8988T (cell line): ENCODE measurements around the gene MC2R.

Source experiments
- DNase-seq: peaks from one replicate; pipeline ENCODE4 v3.0.0; 2011

MC2R gene

GRCh38 chr18:13915391-13915790 is at the start of gene MC2R:
Gene MC2R, minus strand, starts transcription at chr18:13915536. Its CDS starts 30,018 bp downstream, at chr18:13885518.
- DNase-seq = no peak

DNA sequence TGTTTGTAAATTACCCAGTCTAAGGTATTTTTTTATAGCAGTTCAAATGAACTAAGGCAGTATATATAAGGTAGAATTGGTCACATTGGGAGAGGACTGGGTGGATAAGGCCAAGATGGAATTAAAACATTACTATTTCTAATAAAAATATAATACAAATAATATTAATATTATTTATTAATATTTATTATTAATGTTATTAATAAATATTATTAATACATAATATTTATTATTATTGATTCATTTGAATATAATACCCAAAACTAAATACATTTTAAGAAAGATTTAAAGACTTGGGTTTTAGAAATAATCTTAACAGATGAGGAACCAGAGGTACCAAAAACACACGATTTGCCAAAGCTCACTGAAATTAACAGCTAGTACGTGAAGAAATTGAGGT is 30.5 kb upstream of the MC2R start:
- no peak for DNase-seq

DNA sequence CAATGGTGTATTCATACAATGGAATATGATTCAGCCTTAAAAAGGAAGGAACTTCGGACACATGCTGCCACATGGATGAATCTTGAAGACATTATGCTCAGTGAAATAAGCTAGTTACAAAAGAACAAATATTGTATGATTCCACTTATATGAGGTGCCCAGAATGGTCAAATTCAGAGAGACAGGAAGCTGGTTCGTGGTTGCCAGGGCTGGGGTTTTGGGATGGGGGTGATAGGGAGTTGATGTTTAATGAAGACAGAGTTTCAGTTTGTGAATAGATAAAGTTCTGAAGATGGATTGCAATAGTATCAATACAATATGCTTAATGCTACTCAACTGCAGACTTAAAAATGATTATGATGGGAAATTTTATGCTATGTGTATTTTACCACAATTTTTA is 28.0 kb upstream of the MC2R start:
- DNase-seq = no peak

GRCh38 chr18:13940326-13940725 is 25.0 kb upstream of the MC2R start:
- no peak for DNase-seq

DNA sequence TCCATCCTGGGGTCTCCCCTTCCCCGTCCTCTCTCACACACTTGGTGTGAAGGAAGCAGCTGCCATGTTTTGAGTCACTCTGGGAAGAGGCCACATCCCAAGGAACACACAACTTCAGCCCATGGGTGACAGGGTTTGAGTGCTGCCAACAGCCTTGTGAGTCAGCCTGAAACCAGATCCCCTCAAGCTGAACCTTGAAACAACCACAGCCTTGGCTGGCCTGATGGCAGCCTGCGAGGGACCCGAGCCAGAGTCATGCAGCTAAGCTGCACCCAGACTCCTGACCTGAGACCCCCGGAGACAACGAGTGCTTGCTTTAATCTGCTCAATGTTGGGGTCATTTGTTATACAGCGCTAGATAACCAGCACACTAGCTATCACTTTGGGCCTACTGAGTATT is 19.3 kb upstream of the MC2R start:
- no peak for DNase-seq

DNA sequence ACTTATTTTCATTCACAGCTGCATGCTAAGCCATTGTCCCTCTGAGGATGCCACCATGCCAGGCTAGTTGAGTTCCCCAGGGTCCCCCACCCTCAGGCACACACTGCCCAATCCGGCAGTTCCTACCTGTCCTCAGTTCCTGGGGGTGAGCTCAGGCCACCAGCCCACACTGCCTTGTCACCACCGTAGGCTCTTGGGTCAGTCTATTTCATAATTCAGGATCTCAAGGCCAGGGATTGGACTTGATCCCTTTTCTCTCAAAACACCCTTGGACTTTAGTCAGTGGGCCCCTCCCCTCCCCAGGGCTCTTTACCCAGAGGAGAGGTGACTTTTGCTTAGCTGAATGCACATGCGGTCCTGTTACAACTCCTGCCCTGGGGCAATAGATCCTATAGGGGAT is 18.7 kb upstream of the MC2R start:
- DNase-seq = no peak

- no peak for DNase-seq
These were observed 17.1 kb upstream of the MC2R start for GRCh38 chr18:13932285-13933025.

DNA sequence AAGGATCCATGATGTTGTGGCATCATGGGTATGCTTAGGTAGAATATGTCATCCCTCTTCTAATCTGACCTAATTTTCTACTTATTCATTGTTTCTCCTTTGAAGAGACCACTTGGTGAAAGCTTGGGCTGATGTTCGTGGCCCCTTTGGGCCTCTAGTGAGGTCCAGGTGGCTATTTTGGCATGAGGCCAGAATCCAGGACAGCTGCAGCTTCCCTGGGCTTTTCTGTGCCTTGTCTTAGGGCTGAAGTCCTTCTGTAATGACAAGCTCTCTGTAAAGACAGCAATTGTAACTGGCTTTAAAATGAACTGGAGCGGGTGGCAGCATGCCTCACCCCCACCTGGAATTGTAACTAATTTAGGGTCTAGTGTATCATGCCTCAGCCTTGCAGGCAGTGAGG is 15.6 kb upstream of the MC2R start:
- DNase-seq = no peak

- no peak for DNase-seq
These were observed 7.9 kb upstream of the MC2R start for GRCh38 chr18:13923221-13923620.

- DNase-seq = no peak
These were observed 3.6 kb upstream of the MC2R start for GRCh38 chr18:13918898-13919297.

DNA sequence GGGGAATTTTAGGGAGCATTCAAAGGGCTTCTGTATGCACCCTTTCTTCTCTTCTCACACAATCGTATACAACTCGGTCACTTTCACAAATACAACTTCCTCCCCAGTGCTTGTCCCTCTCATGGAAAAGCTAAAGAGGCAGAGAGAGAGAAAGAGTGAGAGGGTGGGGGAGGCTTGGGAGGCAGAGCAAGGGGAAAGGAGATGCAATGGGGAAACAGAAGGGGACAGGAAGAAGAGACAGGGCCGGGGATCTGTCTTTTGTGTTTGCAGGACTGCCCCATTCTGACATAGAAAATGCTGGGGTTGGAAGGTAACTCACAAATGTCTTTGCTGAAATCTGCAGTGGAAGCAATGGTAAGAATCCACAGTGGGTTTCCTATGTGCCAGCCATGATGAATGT is 2.1 kb upstream of the MC2R start:
- no peak for DNase-seq

DNA sequence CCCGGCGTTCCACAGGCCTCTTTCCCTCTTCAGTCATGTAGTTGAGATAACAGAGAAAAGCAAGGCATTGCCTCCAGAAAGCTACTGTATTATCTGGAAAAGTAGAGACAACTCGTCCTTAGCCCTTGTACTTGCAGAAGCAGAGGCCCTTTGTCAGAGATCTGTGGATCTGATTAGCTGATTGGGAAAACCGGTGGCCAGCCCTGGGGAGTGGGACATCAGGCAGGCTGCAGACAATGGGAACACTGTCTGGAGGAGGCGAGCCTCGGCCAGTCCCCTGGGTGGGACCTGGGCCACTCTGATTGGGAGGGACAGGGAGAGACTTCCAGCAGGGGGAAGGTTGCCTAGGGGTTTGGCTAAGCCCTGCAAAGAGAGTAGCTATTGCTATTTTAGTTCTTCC is 1.2 kb upstream of the MC2R start:
- no peak for DNase-seq

DNA sequence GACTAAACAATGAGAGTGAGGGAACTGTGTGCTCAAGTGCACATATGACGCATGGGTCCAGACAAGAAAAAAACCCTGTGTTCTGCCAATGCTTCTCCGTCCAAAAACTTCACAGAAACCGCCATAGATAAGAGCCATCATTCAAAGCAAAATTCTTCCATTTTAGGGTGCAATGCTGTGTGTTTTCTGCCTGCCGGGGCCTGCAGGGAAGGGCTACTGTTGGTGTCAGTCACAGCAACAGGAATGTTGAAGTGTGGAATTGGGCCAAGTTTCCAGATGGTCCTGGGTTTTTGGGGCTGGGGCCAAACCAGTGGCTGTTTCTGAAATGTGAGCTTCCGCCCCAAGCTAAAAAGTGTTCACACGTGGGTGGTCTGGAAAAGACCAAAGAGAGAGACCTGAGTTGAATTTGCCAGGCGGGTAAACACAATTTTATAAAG is 677 bp upstream of the MC2R start:
- DNase-seq = no peak

DNA sequence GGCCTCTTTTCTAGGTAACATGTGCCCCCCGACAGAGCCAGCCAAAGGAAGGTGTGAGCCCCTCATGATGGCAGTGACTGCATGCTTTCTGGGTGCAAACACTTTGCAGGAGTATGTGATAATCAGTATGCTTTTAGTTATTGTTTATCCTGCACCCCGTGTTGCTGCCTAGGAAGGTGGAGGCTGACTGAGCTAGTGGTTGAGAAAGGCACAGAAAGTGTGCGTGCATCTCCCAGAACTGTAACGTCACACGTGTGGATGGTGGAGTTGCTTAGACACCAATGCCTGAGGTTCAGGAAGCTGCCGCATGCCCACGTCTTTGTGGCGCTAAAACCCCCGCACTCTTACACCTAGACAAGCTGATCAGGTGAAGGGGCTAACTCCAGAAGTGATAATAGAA is 580 bp downstream of the MC2R start:
- no peak for DNase-seq

- no peak for DNase-seq
These were observed 1.2 kb downstream of the MC2R start for GRCh38 chr18:13914170-13914569.

- no peak for DNase-seq
These were observed 2.1 kb downstream of the MC2R start for GRCh38 chr18:13913205-13913604.

DNA sequence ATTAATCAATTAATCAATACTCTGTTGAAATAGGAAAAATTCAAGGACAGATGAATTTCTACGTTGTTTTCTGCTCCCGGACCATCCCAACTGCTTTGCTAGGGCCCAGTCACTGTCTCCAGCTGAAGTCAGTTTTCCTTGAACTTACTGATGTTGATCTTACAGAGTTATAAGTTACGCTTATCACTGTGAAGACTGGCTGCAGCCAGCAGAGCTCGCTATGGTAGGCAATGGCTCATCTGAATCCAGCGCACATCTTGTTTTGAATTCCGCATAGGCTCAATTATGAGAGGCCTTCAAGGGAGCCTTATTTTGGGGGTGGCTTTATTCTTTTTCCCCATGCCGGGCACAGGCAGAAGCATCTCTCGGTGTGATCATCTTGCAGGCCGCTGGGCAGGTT is 2.7 kb downstream of the MC2R start:
- DNase-seq = no peak

DNA sequence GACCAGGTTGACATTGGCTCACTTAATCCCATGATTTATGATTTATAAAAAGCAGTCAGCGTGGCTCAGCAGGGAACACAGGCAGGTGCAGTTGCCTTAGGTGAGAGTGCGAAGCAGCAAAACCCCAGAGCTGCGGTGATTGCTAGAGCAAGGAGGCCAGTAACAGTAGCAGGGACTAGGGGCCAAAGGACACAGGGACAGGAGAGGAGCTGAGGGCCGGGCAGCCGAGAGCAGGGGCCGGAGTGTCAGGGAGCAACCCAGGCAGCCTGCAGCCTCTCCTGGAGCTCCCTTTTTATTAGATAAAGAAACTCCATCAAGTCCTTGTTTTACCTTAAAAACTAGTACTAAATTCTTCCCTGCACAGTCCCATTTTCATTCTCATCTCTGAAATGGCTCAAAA is 4.3 kb downstream of the MC2R start:
- no peak for DNase-seq

- DNase-seq = no peak
These were observed 4.8 kb downstream of the MC2R start for GRCh38 chr18:13910501-13910900.

DNA sequence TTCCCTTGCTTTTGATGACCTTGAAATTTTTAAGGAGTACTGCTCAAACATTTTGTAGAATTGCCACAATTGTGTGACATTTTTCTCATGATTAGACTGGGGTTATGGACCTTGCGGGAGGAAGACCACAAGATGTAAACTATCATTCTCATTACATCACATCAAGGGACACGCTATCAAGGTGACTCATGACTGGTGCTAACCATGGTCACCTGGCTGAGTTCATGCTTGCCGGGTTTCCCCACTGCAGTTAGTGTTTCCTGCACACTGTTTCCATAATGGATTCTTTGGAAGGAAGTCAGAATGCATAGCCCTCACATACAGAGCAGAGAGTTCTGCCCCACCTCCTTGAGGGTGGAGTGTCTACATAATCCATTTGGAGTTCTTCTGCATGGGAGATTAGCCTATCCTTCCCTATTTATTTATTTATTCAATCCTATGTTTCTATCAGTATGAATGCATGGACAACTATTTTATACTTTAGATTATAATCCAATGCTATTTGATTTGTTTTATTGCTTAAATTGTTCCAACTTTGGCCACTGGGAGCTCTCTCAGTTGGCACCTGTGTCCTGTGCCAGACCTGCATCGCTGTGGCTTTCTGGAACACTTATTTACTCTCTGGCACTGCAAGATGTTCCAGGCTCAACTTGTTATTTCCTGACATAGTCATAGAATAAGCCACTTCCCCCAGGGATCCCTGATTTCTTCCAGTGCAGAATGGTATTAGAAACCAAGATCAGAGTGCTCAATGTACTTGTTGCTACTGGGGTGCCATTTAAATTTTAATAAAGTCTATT is 6.0 kb downstream of the MC2R start:
- no peak for DNase-seq

GRCh38 chr18:13900633-13901032 is 14.7 kb downstream of the MC2R start:
- DNase-seq = no peak

- DNase-seq = no peak
These were observed 19.8 kb downstream of the MC2R start for GRCh38 chr18:13895505-13896033.

- DNase-seq = no peak
These were observed 20.8 kb downstream of the MC2R start for GRCh38 chr18:13894531-13894930.

DNA sequence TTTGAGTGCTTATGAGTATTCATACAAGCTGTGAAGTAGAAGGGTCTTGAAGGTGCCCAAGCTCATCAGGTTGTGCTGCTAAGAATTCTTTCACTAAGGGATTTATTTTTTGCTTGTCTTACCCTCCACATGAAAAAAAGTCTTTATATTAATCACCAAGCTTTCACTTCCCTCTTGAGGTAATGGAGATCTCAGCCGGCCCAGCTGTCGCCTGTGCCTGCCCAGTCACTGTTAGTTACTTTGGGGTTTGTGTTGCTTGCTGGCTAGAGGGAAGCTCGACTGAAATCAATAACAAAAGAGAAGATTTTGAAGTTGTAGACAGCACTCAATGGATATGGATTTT is 21.9 kb downstream of the MC2R start:
- DNase-seq = no peak
